ENCODE results near the gene CD300LG. TPM values are rescaled to one million over a fixed set of nuclear protein-coding genes. Genes with fewer than 3 reads are reported as not detected.
A peak's percentile ranks its signal among the peaks of the same experiment; 100 is the strongest.
"Not testable (repeated sequence)": the region's sequence is repeated elsewhere in the genome, so short reads cannot be mapped to it uniquely, and the experiment has no call there.

The CD300LG gene
- total RNA-seq, 6 experiments from 2014 or later: 0.12 to 0.73 (median 0.55) TPM; not detected in 1

DNA sequence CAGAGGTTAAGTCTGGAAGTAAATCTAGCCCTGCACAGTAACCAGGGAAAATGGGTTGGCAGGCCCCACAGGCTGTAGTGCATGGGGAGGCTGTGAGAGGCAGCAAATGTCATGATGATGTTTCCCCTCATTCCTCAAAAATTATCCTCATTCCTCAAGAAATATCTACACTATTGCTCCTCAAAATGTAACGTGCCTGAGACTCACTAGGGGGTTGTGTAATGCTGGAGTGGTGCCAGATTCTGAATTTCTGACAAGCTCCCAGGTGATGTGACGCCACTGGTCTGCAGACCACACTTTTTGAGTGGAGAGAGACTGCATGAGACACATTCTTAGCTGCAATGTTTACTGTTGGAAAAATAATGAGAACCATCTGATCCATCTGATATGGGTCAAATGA, 12.9 kb upstream of the CD300LG start:
- ATAC-seq (no peak), DNase-seq (no peak)
- intact Hi-C loops (cut with DNase I): no loop called here
- H3K4me3 ChIP-seq: no peak overlapping the region
- WGBS (ENCODE audit: insufficient coverage, low coverage, low lambda C conversion rate, missing lambda C conversion rate): 7% methylated on average over 2 of the region's 2 CpGs
- H3K9me3 ChIP-seq: no peaks in the 10 kb centered on the region
- H3K36me3 ChIP-seq: no peaks in the 10 kb centered on the region
- H3K4me1 ChIP-seq: peaks cover 0 to 3% (median 0%) of the 10 kb centered on the region in 4 donors
- H3K27me3 ChIP-seq: no peaks in the 10 kb centered on the region
- TF ChIP-seq POLR2A (IDR thresholded peaks at IDR 0.05): no peak
- no peak for TF ChIP-seq CTCF (IDR thresholded peaks at IDR 0.05)
- H3K27ac ChIP-seq: no peak overlapping the region

- no peak for TF ChIP-seq CTCF (IDR thresholded peaks at IDR 0.05)
- no peak for TF ChIP-seq POLR2A (IDR thresholded peaks at IDR 0.05)
- peak; percentile 77 to 86 (median 83) for DNase-seq
- Histone ChIP-seq H3K9me3 (no peaks in the 10 kb centered on the region), H3K4me3 (peak overlapping the region in 1 of 3 donors; percentile 1), H3K27me3 (no peaks in the 10 kb centered on the region), H3K27ac (peak overlapping the region in 1 of 3 donors; percentile 53), H3K36me3 (no peaks in the 10 kb centered on the region), H3K4me1 (peaks cover 0 to 13% (median 0%) of the 10 kb centered on the region in 4 donors)
- WGBS (ENCODE audit: insufficient coverage, low coverage, low lambda C conversion rate, missing lambda C conversion rate): 21% methylated on average over 7 of the region's 7 CpGs
- intact Hi-C loops (cut with DNase I): loop anchor here (10.0 kb wide), 3 partner anchors 55 to 145 kb away; partner anchors contain the start of gene CFAP97D1 (in 1 of the 2)
- ATAC-seq: peak; percentile 96 to 97 (median 96)
Observed at GRCh38 chr17:43839670-43840108, 7.3 kb upstream of the CD300LG start.

- H3K9me3 ChIP-seq: no peaks in the 10 kb centered on the region
- peaks cover 0 to 15% (median under 1%) of the 10 kb centered on the region in 4 donors for H3K4me1 ChIP-seq
- no peaks in the 10 kb centered on the region for H3K36me3 ChIP-seq
- ATAC-seq: peak; percentile 30 to 70 (median 61)
- H3K4me3 ChIP-seq: no peak overlapping the region
- H3K27me3 ChIP-seq: no peaks in the 10 kb centered on the region
- no peak for TF ChIP-seq POLR2A (IDR thresholded peaks at IDR 0.05)
- TF ChIP-seq CTCF (IDR thresholded peaks at IDR 0.05): peak in 3 of 4 donors; percentile 6 to 23 (median 13)
- peak in 1 of 3 donors; percentile 9 for DNase-seq
- intact Hi-C loops (cut with DNase I): loop anchor here (10.0 kb wide), 3 partner anchors 56 to 146 kb away; partner anchors contain the start of gene CFAP97D1 (in 1 of the 2)
- H3K27ac ChIP-seq: no peak overlapping the region
- WGBS (ENCODE audit: insufficient coverage, low coverage, low lambda C conversion rate, missing lambda C conversion rate): 51% methylated on average over 4 of the region's 4 CpGs
Observed at GRCh38 chr17:43840814-43841213, 6.2 kb upstream of the CD300LG start.

DNA sequence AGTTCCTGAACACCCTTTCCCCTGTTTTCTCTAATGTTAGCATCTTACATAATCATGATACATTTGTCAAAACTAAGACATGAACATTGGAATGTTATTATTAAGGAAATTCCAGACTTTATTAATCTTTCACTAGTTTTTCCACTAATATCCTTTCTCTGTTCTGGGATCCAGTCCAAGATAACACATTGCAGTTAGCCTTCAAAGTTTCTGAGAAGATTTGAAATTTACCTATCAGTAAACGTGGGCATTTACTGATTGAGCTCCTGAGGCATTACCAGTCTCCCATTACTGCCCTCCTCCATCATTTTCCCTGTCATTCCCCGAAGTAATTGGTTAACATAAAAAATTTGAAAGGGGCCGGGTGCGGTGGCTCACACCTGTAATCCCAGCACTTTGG, 5.7 kb upstream of the CD300LG start:
- no peak for ATAC-seq
- 64% methylated on average over 4 of the region's 4 CpGs for WGBS (ENCODE audit: insufficient coverage, low coverage, low lambda C conversion rate, missing lambda C conversion rate)

DNA sequence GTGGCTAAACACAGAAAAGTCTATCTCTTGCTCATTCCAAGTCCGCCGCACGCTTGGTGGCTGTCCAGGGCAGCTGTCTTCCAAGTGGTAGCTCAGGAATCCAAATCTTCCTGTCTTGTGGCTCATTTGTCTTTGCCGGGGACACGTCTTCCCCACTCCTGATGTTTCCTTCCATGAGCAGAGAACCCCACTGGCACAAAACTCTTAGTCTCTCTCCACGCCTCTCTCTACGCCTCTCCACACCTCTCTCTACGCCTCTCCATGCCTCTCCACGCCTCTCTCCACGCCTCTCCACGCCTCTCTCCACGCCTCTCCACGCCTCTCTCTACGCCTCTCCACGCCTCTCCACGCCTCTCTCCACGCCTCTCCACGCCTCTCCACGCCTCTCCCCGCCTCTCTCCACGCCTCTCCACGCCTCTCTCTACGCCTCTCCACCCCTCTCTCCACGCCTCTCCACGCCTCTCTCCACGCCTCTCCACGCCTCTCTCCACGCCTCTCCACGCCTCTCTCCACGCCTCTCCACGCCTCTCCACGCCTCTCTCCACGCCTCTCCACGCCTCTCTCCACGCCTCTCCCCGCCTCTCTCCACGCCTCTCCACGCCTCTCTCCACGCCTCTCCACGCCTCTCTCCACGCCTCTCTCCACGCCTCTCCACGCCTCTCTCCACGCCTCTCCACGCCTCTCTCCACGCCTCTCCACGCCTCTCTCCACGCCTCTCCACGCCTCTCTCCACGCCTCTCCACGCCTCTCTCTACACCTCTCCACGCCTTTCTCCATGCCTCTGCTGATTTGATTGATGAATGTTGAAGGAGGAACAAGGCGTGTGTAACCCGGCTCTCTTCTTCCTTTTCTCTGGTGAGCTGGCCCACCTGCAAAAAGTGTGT, 4.6 kb upstream of the CD300LG start:
- not testable (repeated sequence) for H3K27ac ChIP-seq, ATAC-seq

More for the DNA sequence above, 5.7 kb upstream of the CD300LG start:
- no peak overlapping the region for H3K27ac ChIP-seq
- no peaks in the 10 kb centered on the region for H3K27me3 ChIP-seq
- DNase-seq: no peak
- H3K4me3 ChIP-seq: no peak overlapping the region
- no peaks in the 10 kb centered on the region for H3K9me3 ChIP-seq
- intact Hi-C loops (cut with DNase I): loop anchor here (10.0 kb wide), 3 partner anchors 56 to 146 kb away; partner anchors contain the start of gene CFAP97D1 (in 1 of the 2)
- peaks cover 0 to 20% (median 2%) of the 10 kb centered on the region in 4 donors for H3K4me1 ChIP-seq
- TF ChIP-seq POLR2A (IDR thresholded peaks at IDR 0.05): no peak
- TF ChIP-seq CTCF (IDR thresholded peaks at IDR 0.05): no peak
- H3K36me3 ChIP-seq: no peaks in the 10 kb centered on the region

More for the DNA sequence above, 4.6 kb upstream of the CD300LG start:
- H3K4me3 ChIP-seq, H3K27me3 ChIP-seq, H3K36me3 ChIP-seq, H3K9me3 ChIP-seq: not testable (repeated sequence)
- H3K4me1 ChIP-seq: peaks cover 0 to 24% (median 2%) of the 10 kb centered on the region in 4 donors
- WGBS (ENCODE audit: insufficient coverage, low coverage, low lambda C conversion rate, missing lambda C conversion rate): 93% methylated on average over 51 of the region's 54 CpGs
- peak in 1 of 3 donors; percentile 23 for DNase-seq
- intact Hi-C loops (cut with DNase I): loop anchor here (10.0 kb wide), 3 partner anchors 58 to 148 kb away; partner anchors contain the start of gene CFAP97D1 (in 1 of the 2)

Data from right lobe of liver (tissue), 6 donors.